RWPE2 (cell line): ENCODE data around the gene ICAM2.

Experiments
- ATAC-seq: fragments of 200-7000 bp; cut with Tn5 transposase; 3 replicates; pipeline ENCODE4 v1.9.1; 2021; ENCODE audit warnings: low read depth
- DNase-seq: peaks from one replicate; pipeline ENCODE4 v3.0.0-alpha.2; 2020; ENCODE audit warnings: low spot score
- H3K27ac ChIP-seq: fragments of 450-650 bp; 2 replicates; pipeline ENCODE4 v1.5.1; 2017; ENCODE audit warnings: mild to moderate bottlenecking; ENCODE audit not compliant: poor library complexity, severe bottlenecking
- H3K27me3 ChIP-seq: fragments of 250-450 bp; sonication (Bioruptor Pico); 2 replicates; pipeline ENCODE4 v1.5.1; 2021; ENCODE audit warnings: mild to moderate bottlenecking, moderate library complexity; ENCODE audit not compliant: insufficient read depth, poor library complexity, severe bottlenecking
- H3K36me3 ChIP-seq: fragments of 250-450 bp; sonication (Bioruptor Pico); 2 replicates; pipeline ENCODE4 v1.5.1; 2020; ENCODE audit warnings: low read depth, mild to moderate bottlenecking, moderate library complexity
- H3K4me1 ChIP-seq: fragments of 250-450 bp; sonication (Bioruptor Pico); 2 replicates; pipeline ENCODE4 v1.5.1; 2021; ENCODE audit warnings: mild to moderate bottlenecking, moderate library complexity; ENCODE audit not compliant: insufficient read depth, poor library complexity, severe bottlenecking
- H3K4me3 ChIP-seq: fragments of 250-450 bp; sonication (Bioruptor Pico); 2 replicates; pipeline ENCODE4 v1.5.1; 2021; ENCODE audit warnings: mild to moderate bottlenecking, moderate library complexity; ENCODE audit not compliant: severe bottlenecking
- H3K9me3 ChIP-seq: fragments of 250-450 bp; sonication (Bioruptor Pico); 2 replicates; pipeline ENCODE4 v1.5.1; 2021; ENCODE audit warnings: mild to moderate bottlenecking, moderate library complexity; ENCODE audit not compliant: severe bottlenecking
- TF ChIP-seq, protein P1 (sequence below): fragments of 450-650 bp; IDR thresholded peaks from one replicate; pipeline ENCODE4 v1.5.1; 2017; ENCODE audit warnings: mild to moderate bottlenecking, moderate library complexity; ENCODE audit not compliant: poor library complexity, severe bottlenecking

The ICAM2 gene

DNA sequence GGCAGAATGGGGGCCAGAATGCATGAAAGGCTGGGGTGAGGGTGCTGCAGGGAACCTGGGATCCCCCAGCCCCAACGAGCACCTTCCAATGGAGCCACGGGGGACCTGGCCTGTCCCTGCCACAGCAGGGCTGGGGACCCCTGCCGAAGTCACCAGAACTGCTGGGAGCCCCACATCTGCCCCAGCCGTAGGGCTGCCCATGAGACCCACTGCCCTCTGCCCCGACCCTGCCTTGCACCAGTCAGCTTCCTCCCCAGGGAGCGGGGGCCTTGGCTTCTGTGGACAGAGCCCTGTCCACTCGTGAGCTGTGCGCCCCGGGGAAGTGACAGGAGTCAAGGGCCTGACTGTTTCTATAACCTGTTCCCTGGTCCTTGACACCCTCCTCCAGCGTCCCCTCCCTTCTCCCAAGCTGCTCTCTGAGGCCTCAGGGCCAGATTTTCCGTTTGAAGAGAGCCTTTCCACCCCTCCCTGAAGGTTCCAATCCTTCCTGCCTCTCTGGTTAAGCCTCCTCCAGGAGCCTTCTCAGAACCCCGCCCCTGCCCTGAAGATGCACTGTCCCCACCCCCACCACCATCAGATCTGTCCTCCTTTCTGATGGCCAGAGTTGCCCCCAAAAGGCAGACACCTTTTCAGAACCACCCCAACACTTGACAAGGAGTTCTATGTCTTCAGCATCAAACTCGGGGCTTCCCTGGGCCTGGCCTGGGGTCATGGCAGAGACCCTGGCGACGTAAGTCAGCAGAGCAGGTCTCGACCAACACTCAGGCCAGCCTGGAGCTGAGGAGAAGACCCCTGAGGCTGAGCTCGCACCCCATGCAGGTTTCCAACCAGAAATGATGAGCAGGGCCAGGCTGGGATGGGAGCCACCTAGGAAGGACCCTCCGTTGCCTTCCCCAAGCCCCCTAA, 33.0 kb downstream of the ICAM2 start:
- DNase-seq (no peak), ATAC-seq (no peak)
- TF ChIP-seq, protein P1, sequence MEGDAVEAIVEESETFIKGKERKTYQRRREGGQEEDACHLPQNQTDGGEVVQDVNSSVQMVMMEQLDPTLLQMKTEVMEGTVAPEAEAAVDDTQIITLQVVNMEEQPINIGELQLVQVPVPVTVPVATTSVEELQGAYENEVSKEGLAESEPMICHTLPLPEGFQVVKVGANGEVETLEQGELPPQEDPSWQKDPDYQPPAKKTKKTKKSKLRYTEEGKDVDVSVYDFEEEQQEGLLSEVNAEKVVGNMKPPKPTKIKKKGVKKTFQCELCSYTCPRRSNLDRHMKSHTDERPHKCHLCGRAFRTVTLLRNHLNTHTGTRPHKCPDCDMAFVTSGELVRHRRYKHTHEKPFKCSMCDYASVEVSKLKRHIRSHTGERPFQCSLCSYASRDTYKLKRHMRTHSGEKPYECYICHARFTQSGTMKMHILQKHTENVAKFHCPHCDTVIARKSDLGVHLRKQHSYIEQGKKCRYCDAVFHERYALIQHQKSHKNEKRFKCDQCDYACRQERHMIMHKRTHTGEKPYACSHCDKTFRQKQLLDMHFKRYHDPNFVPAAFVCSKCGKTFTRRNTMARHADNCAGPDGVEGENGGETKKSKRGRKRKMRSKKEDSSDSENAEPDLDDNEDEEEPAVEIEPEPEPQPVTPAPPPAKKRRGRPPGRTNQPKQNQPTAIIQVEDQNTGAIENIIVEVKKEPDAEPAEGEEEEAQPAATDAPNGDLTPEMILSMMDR = no peak
- peaks cover 12% of the 10 kb centered on the region for H3K27me3 ChIP-seq
- H3K36me3 ChIP-seq = no peaks in the 10 kb centered on the region
- H3K9me3 ChIP-seq = no peaks in the 10 kb centered on the region
- no peak overlapping the region for H3K27ac ChIP-seq
- H3K4me1 ChIP-seq = peaks cover 7% of the 10 kb centered on the region
- no peak overlapping the region for H3K4me3 ChIP-seq

DNA sequence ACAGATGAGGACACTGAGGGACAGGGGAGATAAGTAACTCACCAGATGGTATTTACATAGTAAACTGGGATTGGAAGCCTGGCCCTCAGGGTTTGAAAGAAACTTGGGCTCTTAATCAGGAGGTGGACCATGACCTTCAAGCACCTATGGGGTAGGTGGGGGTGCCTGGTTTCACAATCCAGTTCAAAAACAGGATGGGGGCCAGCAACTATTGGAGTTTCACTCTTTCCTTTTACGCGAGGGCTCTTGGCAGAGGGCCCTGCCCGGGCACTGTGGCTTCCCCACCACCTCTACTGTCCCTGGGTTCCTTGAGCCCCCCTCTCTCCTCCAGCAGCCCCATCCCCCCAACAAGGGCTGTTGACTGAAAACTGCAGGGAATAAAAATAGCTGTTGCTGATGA, 33.6 kb downstream of the ICAM2 start:
- H3K36me3 ChIP-seq = no peaks in the 10 kb centered on the region
- TF ChIP-seq, protein P1 = no peak
- no peak for ATAC-seq
- no peak for DNase-seq
- peaks cover 6% of the 10 kb centered on the region for H3K27me3 ChIP-seq
- no peak overlapping the region for H3K27ac ChIP-seq
- H3K4me3 ChIP-seq = no peak overlapping the region
- H3K4me1 ChIP-seq = peaks cover 7% of the 10 kb centered on the region
- no peaks in the 10 kb centered on the region for H3K9me3 ChIP-seq

DNA sequence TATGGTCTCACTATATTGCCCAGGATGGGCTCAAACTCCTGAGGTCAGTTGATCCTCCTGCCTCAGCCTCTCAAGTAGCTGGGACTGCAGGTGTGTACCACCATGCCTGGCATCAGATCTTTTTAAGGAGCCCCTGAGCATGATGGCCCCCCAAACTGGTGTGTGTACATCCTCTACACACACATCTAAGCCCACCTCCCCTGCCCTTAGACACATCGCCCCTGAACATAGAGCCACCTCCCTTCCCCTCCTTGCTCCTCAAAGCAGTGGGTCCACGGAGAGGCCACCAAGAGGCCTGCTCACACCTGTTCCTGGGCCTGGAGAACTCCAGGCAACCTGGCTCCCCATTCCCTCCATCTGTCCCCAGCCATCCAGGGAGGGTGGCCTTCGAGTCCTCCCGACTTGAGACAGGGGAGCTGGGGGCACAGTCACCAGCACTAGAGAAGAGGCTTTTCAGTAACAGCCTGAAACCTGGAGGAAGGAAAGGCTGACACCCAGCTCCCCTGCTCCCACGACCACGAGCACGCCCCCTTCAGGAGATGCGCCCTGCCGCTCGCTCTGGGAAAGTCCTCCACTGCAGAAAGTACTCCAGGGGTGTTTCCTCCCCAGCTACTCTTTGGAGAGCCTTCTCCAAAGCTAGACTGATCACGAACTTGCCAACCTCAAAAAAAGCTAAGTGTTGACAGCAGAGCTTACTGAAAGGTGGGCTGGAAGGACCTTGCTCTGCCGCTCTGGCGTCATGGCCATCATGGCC, 34.9 kb downstream of the ICAM2 start:
- Histone ChIP-seq H3K4me1 (peaks cover 4% of the 10 kb centered on the region), H3K9me3 (no peaks in the 10 kb centered on the region), H3K27me3 (no peaks in the 10 kb centered on the region), H3K4me3 (no peak overlapping the region), H3K27ac (no peak overlapping the region), H3K36me3 (no peaks in the 10 kb centered on the region)
- TF ChIP-seq, protein P1 = peak; percentile 4
- DNase-seq (no peak), ATAC-seq (no peak)

DNA sequence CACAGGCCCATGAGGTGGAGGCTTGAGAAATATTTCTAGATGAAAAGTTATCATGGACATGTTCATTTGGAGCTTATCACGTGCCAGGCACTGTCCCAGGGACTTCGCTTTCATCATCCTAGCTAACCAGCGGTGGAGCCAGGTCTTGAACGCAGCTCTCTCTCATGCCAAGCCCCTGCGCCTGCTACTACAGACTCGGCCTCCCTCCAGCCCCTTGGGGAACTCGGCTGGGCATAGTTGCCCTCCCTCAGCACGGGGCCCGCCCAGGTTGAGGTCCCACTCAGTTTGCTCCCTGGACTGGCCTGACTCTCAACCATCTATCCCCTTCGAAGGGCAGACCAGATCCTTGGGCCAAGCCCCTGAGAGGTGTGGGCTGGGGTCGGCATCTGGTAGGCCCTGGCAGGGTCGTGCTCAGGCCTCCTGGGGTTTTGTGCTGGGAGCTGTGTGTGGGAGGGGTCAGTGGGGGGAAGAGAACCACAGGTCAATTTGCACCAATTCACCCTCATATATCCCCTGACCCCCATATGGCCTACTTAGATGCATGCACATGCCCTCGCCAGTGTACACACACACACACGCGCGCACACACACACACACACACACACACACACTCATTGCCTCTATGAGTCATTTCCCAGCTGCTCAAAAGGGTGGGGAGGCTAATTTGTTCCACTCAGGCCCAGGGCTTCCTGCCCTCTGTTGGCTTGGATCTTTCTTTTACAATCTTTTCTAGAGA, 35.6 kb downstream of the ICAM2 start:
- H3K36me3 ChIP-seq = no peaks in the 10 kb centered on the region
- H3K27ac ChIP-seq = no peak overlapping the region
- DNase-seq (no peak), ATAC-seq (peak; percentile 82)
- H3K9me3 ChIP-seq = no peaks in the 10 kb centered on the region
- TF ChIP-seq, protein P1 = no peak
- H3K27me3 ChIP-seq = no peaks in the 10 kb centered on the region
- peaks cover 4% of the 10 kb centered on the region for H3K4me1 ChIP-seq
- H3K4me3 ChIP-seq = no peak overlapping the region
